Ishikawa (cell line): ENCODE data around the gene LPIN2.

ENCODE experiments used
- CEBPB ChIP-seq: IDR thresholded peaks from 2 replicates; pipeline ENCODE4 v1.6.1; 2012
- EP300 ChIP-seq: IDR thresholded peaks from 2 replicates; pipeline ENCODE4 v1.6.1; 2012; ENCODE audit warnings: borderline replicate concordance
- NFIC ChIP-seq: IDR thresholded peaks from 2 replicates; pipeline ENCODE4 v1.6.1; 2012
- RAD21 ChIP-seq: IDR thresholded peaks from 2 replicates; pipeline ENCODE4 v1.6.1; 2012; ENCODE audit warnings: low read depth
- TAF1 ChIP-seq: IDR thresholded peaks from 2 replicates; pipeline ENCODE4 v1.6.1; 2012; ENCODE audit warnings: low read depth, mild to moderate bottlenecking
- TCF12 ChIP-seq: IDR thresholded peaks from 2 replicates; pipeline ENCODE4 v1.6.1; 2012; ENCODE audit warnings: low read depth
- YY1 ChIP-seq: IDR thresholded peaks from 2 replicates; pipeline ENCODE4 v1.6.1; 2012; ENCODE audit warnings: low read depth
- ZBTB7A ChIP-seq: IDR thresholded peaks from 2 replicates; pipeline ENCODE4 v1.6.1; 2012; ENCODE audit warnings: low read depth
- TF ChIP-seq, protein P1 (sequence below): IDR thresholded peaks from 2 replicates; pipeline ENCODE4 v1.6.1; 2012
- TF ChIP-seq, protein P2 (sequence below): IDR thresholded peaks from 2 replicates; pipeline ENCODE4 v1.6.1; 2012; ENCODE audit warnings: low read depth, mild to moderate bottlenecking

DNA sequence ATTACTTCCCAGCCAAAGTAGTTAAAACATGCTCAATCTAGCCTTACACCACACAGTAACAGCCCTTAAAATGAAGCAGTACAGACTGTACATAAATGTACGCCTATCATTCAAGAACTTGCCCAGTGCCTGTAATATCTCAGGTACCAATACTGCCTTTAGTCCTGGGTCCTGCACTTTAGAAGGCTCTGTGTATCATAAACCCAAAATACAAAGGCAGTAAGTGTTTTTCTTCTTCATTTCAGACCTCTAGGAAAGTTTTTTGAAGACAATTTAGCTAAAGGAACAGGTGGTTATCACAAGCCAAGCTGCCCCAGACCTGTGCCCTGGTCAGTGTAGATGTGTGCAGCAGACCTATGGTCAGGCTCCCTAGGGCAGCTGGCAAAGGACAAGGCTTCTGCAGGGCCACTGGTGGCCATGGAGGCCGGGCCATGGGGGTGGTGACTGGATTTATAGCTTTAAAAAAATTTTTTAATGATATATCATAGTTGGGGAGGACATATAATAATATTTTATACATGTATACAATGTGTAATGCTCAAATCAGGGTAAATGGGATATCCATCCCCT lies 18.8 kb downstream of the LPIN2 start:
- no peak for TF ChIP-seq CEBPB
- no peak for TF ChIP-seq RAD21
- no peak for TF ChIP-seq YY1
- TF ChIP-seq TAF1: no peak
- TF ChIP-seq, protein P1, sequence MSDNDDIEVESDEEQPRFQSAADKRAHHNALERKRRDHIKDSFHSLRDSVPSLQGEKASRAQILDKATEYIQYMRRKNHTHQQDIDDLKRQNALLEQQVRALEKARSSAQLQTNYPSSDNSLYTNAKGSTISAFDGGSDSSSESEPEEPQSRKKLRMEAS: no peak
- TF ChIP-seq, protein P2, sequence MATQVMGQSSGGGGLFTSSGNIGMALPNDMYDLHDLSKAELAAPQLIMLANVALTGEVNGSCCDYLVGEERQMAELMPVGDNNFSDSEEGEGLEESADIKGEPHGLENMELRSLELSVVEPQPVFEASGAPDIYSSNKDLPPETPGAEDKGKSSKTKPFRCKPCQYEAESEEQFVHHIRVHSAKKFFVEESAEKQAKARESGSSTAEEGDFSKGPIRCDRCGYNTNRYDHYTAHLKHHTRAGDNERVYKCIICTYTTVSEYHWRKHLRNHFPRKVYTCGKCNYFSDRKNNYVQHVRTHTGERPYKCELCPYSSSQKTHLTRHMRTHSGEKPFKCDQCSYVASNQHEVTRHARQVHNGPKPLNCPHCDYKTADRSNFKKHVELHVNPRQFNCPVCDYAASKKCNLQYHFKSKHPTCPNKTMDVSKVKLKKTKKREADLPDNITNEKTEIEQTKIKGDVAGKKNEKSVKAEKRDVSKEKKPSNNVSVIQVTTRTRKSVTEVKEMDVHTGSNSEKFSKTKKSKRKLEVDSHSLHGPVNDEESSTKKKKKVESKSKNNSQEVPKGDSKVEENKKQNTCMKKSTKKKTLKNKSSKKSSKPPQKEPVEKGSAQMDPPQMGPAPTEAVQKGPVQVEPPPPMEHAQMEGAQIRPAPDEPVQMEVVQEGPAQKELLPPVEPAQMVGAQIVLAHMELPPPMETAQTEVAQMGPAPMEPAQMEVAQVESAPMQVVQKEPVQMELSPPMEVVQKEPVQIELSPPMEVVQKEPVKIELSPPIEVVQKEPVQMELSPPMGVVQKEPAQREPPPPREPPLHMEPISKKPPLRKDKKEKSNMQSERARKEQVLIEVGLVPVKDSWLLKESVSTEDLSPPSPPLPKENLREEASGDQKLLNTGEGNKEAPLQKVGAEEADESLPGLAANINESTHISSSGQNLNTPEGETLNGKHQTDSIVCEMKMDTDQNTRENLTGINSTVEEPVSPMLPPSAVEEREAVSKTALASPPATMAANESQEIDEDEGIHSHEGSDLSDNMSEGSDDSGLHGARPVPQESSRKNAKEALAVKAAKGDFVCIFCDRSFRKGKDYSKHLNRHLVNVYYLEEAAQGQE: no peak
- no peak for TF ChIP-seq ZBTB7A
- no peak for TF ChIP-seq TCF12
- no peak for TF ChIP-seq EP300
- no peak for TF ChIP-seq NFIC
